GM23338 (cell line): Measurements from ENCODE around the gene PRKG2. TPM values are rescaled to one million over a fixed set of nuclear protein-coding genes. Genes with fewer than 3 reads are reported as not detected.

ENCODE experiments used
- ATAC-seq: fragments of 200-7000 bp; cut with Tn5 transposase; 3 replicates; pipeline ENCODE4 v1.9.1; 2020
- DNase-seq: peaks from one replicate; pipeline ENCODE4 v3.0.0-alpha.2; 2015; ENCODE audit warnings: low spot score
- H2AFZ ChIP-seq: fragments of 200-600 bp; sonication (generic); 2 replicates; pipeline ENCODE4 v1.8.0; 2016; ENCODE audit warnings: antibody characterized with exemption, mild to moderate bottlenecking, moderate library complexity
- H3F3A ChIP-seq: fragments of 200-600 bp; sonication (generic); replicated peaks from 2 replicates; pipeline ENCODE4 v1.8.0; 2017; ENCODE audit warnings: antibody characterized with exemption, mixed run types, low read depth
- H3K27ac ChIP-seq: fragments of 200-600 bp; sonication (generic); 2 replicates; pipeline ENCODE4 v1.6.1; 2016; ENCODE audit warnings: low read depth
- H3K27me3 ChIP-seq: fragments of 200-600 bp; sonication (generic); 2 replicates; pipeline ENCODE4 v1.8.0; 2016; ENCODE audit warnings: mild to moderate bottlenecking, mixed run types, moderate library complexity; ENCODE audit not compliant: insufficient read depth
- H3K36me3 ChIP-seq: fragments of 200-600 bp; sonication (generic); 2 replicates; pipeline ENCODE4 v1.8.0; 2016; ENCODE audit warnings: mild to moderate bottlenecking; ENCODE audit not compliant: insufficient read depth
- H3K4me1 ChIP-seq: fragments of 200-600 bp; sonication (generic); 2 replicates; pipeline ENCODE4 v1.8.0; 2016; ENCODE audit warnings: mild to moderate bottlenecking, moderate library complexity; ENCODE audit not compliant: insufficient read depth
- H3K4me2 ChIP-seq: fragments of 200-600 bp; sonication (generic); 2 replicates; pipeline ENCODE4 v1.7.1; 2017; ENCODE audit warnings: mixed run types
- H3K4me3 ChIP-seq: fragments of 200-600 bp; sonication (generic); 2 replicates; pipeline ENCODE4 v1.6.1; 2016; ENCODE audit warnings: mixed run types
- H3K79me2 ChIP-seq: fragments of 200-600 bp; sonication (generic); replicated peaks from 2 replicates; pipeline ENCODE4 v1.8.0; 2017; ENCODE audit warnings: mild to moderate bottlenecking; ENCODE audit not compliant: insufficient read depth
- H3K9me2 ChIP-seq: fragments of 200-600 bp; sonication (generic); 2 replicates; pipeline ENCODE4 v1.8.0; 2017; ENCODE audit not compliant: insufficient read depth
- H4K20me1 ChIP-seq: fragments of 200-600 bp; sonication (generic); replicated peaks from 2 replicates; pipeline ENCODE4 v1.8.0; 2017; ENCODE audit warnings: mild to moderate bottlenecking; ENCODE audit not compliant: insufficient read depth
- H3K27ac Mint-ChIP-seq: 2 replicates; pipeline ENCODE4 v1.8.0; 2020; ENCODE audit warnings: inconsistent platforms, mild to moderate bottlenecking, moderate library complexity, mixed read lengths
- H3K27me3 Mint-ChIP-seq: 3 replicates; pipeline ENCODE4 v1.8.0; 2022; ENCODE audit warnings: low read depth, mild to moderate bottlenecking, moderate library complexity, mixed read lengths, inconsistent platforms; ENCODE audit not compliant: insufficient read depth, poor library complexity
- H3K36me3 Mint-ChIP-seq: 3 replicates; pipeline ENCODE4 v1.8.0; 2021; ENCODE audit warnings: low read depth, mild to moderate bottlenecking, inconsistent platforms, moderate library complexity, mixed read lengths
- H3K4me1 Mint-ChIP-seq: 3 replicates; pipeline ENCODE4 v1.8.0; 2020; ENCODE audit warnings: mild to moderate bottlenecking, inconsistent platforms, mixed read lengths
- H3K4me3 Mint-ChIP-seq: 3 replicates; pipeline ENCODE4 v1.8.0; 2021; ENCODE audit warnings: moderate library complexity, mild to moderate bottlenecking, inconsistent platforms, mixed read lengths
- H3K9me3 Mint-ChIP-seq: 3 replicates; pipeline ENCODE4 v1.8.0; 2020; ENCODE audit warnings: moderate library complexity, mild to moderate bottlenecking, inconsistent platforms, mixed read lengths
- EZH2 ChIP-seq: fragments of 200-600 bp; sonication (generic); IDR thresholded peaks from one replicate; pipeline ENCODE4 v1.8.0; 2017; ENCODE audit warnings: antibody characterized with exemption, mild to moderate bottlenecking, low read depth; ENCODE audit not compliant: unreplicated experiment
- EZH2phosphoT487 ChIP-seq: fragments of 200-600 bp; sonication (generic); IDR thresholded peaks from one replicate; pipeline ENCODE4 v1.8.1; 2018; ENCODE audit warnings: antibody characterized with exemption; ENCODE audit not compliant: unreplicated experiment
- JUNB ChIP-seq: IDR thresholded peaks from one replicate; pipeline ENCODE4 v1.6.1; 2016; ENCODE audit warnings: antibody characterized with exemption; ENCODE audit not compliant: unreplicated experiment
- STAT1 ChIP-seq: IDR thresholded peaks from one replicate; pipeline ENCODE4 v1.6.1; 2016; ENCODE audit warnings: antibody characterized with exemption; ENCODE audit not compliant: unreplicated experiment
- polyA plus RNA-seq: library from polyadenylated mRNA; unstranded; fragments of >200 nt; fragmentation: Nextera tagmentation; extraction: Ambion mirVana; gene quantifications from 2 replicates; pipeline ENCODE4 v1.2.1, GENCODE V29; 2016
- total RNA-seq: library from RNA; depleted of rRNA; stranded (reverse); fragments of >200 nt; shearing (Covaris generic); gene quantifications from 2 replicates; pipeline ENCODE4 v1.2.3, GENCODE V29; 2014
- TF ChIP-seq, protein P1 (sequence below): fragments of 250-450 bp; sonication (Bioruptor Pico); IDR thresholded peaks from 2 replicates; pipeline ENCODE4 v1.5.0; 2020; ENCODE audit warnings: mild to moderate bottlenecking, moderate library complexity

PRKG2 gene
- total and polyA plus RNA-seq, 2 experiments from 2014 or later = 1.9 to 3.6 TPM

GRCh38 chr4:81143183-81143582 lies 71.8 kb downstream of the PRKG2 start:
- ATAC-seq (no peak), DNase-seq (no peak)
- H3K27ac ChIP-seq = no peak overlapping the region
- no peaks in the 10 kb centered on the region for H3K9me2 ChIP-seq
- no peak overlapping the region for H2AFZ ChIP-seq
- H3K27me3 ChIP-seq = no peaks in the 10 kb centered on the region
- no peaks in the 10 kb centered on the region for H3K27me3 Mint-ChIP-seq
- no peak overlapping the region for H3K27ac Mint-ChIP-seq
- H3K36me3 Mint-ChIP-seq = no peaks in the 10 kb centered on the region
- H3K79me2 ChIP-seq = no peaks in the 10 kb centered on the region
- H3F3A ChIP-seq = no peaks in the 10 kb centered on the region
- H3K9me3 Mint-ChIP-seq = no peaks in the 10 kb centered on the region
- no peaks in the 10 kb centered on the region for H3K36me3 ChIP-seq
- H3K4me2 ChIP-seq = no peak overlapping the region
- H3K4me1 Mint-ChIP-seq = peaks cover under 1% of the 10 kb centered on the region
- H3K4me3 Mint-ChIP-seq = no peak overlapping the region
- H3K4me1 ChIP-seq = peaks cover under 1% of the 10 kb centered on the region; the same call in 1 of the 2 replicates
- no peak for TF ChIP-seq EZH2phosphoT487
- TF ChIP-seq, protein P1, sequence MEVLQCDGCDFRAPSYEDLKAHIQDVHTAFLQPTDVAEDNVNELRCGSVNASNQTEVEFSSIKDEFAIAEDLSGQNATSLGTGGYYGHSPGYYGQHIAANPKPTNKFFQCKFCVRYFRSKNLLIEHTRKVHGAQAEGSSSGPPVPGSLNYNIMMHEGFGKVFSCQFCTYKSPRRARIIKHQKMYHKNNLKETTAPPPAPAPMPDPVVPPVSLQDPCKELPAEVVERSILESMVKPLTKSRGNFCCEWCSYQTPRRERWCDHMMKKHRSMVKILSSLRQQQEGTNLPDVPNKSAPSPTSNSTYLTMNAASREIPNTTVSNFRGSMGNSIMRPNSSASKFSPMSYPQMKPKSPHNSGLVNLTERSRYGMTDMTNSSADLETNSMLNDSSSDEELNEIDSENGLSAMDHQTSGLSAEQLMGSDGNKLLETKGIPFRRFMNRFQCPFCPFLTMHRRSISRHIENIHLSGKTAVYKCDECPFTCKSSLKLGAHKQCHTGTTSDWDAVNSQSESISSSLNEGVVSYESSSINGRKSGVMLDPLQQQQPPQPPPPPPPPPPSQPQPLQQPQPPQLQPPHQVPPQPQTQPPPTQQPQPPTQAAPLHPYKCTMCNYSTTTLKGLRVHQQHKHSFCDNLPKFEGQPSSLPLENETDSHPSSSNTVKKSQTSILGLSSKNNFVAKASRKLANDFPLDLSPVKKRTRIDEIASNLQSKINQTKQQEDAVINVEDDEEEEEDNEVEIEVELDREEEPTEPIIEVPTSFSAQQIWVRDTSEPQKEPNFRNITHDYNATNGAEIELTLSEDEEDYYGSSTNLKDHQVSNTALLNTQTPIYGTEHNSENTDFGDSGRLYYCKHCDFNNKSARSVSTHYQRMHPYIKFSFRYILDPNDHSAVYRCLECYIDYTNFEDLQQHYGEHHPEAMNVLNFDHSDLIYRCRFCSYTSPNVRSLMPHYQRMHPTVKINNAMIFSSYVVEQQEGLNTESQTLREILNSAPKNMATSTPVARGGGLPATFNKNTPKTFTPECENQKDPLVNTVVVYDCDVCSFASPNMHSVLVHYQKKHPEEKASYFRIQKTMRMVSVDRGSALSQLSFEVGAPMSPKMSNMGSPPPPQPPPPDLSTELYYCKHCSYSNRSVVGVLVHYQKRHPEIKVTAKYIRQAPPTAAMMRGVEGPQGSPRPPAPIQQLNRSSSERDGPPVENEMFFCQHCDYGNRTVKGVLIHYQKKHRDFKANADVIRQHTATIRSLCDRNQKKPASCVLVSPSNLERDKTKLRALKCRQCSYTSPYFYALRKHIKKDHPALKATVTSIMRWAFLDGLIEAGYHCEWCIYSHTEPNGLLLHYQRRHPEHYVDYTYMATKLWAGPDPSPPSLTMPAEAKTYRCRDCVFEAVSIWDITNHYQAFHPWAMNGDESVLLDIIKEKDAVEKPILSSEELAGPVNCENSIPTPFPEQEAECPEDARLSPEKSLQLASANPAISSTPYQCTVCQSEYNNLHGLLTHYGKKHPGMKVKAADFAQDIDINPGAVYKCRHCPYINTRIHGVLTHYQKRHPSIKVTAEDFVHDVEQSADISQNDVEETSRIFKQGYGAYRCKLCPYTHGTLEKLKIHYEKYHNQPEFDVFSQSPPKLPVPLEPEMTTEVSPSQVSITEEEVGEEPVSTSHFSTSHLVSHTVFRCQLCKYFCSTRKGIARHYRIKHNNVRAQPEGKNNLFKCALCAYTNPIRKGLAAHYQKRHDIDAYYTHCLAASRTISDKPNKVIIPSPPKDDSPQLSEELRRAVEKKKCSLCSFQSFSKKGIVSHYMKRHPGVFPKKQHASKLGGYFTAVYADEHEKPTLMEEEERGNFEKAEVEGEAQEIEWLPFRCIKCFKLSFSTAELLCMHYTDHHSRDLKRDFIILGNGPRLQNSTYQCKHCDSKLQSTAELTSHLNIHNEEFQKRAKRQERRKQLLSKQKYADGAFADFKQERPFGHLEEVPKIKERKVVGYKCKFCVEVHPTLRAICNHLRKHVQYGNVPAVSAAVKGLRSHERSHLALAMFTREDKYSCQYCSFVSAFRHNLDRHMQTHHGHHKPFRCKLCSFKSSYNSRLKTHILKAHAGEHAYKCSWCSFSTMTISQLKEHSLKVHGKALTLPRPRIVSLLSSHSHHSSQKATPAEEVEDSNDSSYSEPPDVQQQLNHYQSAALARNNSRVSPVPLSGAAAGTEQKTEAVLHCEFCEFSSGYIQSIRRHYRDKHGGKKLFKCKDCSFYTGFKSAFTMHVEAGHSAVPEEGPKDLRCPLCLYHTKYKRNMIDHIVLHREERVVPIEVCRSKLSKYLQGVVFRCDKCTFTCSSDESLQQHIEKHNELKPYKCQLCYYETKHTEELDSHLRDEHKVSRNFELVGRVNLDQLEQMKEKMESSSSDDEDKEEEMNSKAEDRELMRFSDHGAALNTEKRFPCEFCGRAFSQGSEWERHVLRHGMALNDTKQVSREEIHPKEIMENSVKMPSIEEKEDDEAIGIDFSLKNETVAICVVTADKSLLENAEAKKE (CRISPR knock-in tag) = no peak
- H3K4me3 ChIP-seq = no peak overlapping the region
- no peaks in the 10 kb centered on the region for H4K20me1 ChIP-seq

GRCh38 chr4:81142744-81143143 lies 72.3 kb downstream of the PRKG2 start:
- DNase-seq (no peak), ATAC-seq (no peak)
- Histone ChIP-seq H3K4me3 (no peak overlapping the region), H2AFZ (no peak overlapping the region), H3K4me1 (peaks cover 5% of the 10 kb centered on the region; the same call in 1 of the 2 replicates), H3K27me3 (no peaks in the 10 kb centered on the region), H3K27ac (no peak overlapping the region), H3K9me2 (no peaks in the 10 kb centered on the region), H3K36me3 (no peaks in the 10 kb centered on the region), H3K4me2 (no peak overlapping the region), H4K20me1 (no peaks in the 10 kb centered on the region), H3F3A (no peaks in the 10 kb centered on the region), H3K79me2 (no peaks in the 10 kb centered on the region)
- H3K4me3 Mint-ChIP-seq = no peak overlapping the region
- no peaks in the 10 kb centered on the region for H3K36me3 Mint-ChIP-seq
- no peak overlapping the region for H3K27ac Mint-ChIP-seq
- H3K9me3 Mint-ChIP-seq = no peaks in the 10 kb centered on the region
- peaks cover 5% of the 10 kb centered on the region for H3K4me1 Mint-ChIP-seq
- H3K27me3 Mint-ChIP-seq = no peaks in the 10 kb centered on the region
- TF ChIP-seq, protein P1 (CRISPR knock-in tag) = no peak
- no peak for TF ChIP-seq EZH2
- no peak for TF ChIP-seq JUNB
- TF ChIP-seq EZH2phosphoT487 = no peak
- no peak for TF ChIP-seq STAT1
